Dermis microvascular lymphatic vessel endothelial cell (primary cell): ENCODE measurements around the gene UCK1. TPM values are rescaled to one million over a fixed set of nuclear protein-coding genes. Genes with fewer than 3 reads are reported as not detected.
"Not testable (repeated sequence)": the region's sequence is repeated elsewhere in the genome, so short reads cannot be mapped to it uniquely, and the experiment has no call there.

Experiments
- DNase-seq, 2 donors: peaks; one replicate each; pipeline versions ENCODE4 v3.0.0 to v3.0.0-alpha.2; 2010; ENCODE audit warnings: low read depth in 2 of 2
- total RNA-seq: library from RNA; depleted of rRNA; stranded (reverse); fragments of >200 nt; gene quantifications from 2 replicates; pipeline ENCODE4 v1.2.1, GENCODE V29; 2014

UCK1 gene
- total RNA-seq, 1 donor from 2014 or later: 14.0 TPM

GRCh38 chr9:131523451-131524435, 7.3 kb downstream of the UCK1 start:
- DNase-seq: no peak

- DNase-seq: no peak
These were observed 8.0 kb downstream of the UCK1 start for GRCh38 chr9:131523086-131523388.

DNA sequence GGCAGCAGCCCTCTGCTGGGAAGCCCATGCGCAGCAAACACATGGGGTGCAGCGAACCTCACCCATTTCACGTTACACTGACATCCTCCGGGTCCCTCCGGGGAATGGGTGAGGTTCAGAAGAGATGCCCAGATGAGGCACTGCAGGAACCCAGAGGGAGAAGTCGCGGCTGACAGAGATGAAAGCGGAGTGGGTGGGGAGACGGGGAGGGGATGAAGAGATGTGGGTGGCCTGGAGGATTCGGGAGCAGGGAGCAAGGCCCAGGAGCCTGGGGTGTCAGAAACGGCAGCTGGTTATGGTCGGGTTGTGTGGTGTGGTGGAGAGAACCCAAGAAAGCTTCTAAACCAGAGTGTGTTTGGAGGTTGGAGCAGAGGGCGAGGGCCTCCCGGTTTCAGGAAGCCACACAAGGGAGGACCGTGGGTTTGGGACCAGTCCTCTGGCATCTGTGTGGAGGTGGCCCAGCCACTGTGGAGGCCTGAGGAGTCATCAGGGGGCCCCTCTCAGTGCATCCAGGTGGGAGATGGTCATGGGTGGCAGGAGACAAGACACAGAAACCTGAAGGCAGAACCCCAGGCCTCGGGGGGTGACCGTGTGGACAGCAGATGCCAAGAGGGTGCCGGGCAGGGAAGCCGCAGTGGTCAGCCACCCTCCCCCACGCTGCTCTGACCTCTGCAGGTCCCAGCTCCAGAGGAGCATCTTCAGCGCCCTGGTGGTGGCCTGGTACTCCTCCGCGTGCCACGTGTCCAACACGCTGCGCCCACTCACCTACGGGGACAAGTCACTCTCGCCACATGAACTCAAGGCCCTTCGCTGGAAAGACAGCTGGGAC, 8.6 kb downstream of the UCK1 start:
- no peak for DNase-seq

GRCh38 chr9:131521822-131522221, 9.2 kb downstream of the UCK1 start:
- no peak for DNase-seq

DNA sequence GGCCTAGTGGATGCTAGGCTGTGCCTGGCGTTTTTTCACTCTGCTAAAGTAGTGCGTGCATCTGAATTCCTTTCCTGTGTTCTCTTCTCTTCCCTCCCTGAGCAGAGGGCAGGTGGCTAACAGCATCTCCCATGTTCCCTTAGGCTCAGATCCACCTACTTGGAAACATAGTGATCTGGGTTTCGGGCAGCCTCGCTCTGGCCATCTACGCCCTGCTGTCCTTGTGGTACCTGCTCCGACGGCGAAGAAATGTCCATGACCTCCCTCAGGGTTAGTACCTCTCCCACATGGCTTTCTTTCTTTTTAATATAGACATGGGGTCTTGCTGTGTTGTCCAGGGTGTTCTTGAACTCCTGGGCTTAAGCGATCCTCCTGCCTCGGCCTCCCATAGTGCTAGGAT, 9.9 kb downstream of the UCK1 start:
- no peak for DNase-seq

DNA sequence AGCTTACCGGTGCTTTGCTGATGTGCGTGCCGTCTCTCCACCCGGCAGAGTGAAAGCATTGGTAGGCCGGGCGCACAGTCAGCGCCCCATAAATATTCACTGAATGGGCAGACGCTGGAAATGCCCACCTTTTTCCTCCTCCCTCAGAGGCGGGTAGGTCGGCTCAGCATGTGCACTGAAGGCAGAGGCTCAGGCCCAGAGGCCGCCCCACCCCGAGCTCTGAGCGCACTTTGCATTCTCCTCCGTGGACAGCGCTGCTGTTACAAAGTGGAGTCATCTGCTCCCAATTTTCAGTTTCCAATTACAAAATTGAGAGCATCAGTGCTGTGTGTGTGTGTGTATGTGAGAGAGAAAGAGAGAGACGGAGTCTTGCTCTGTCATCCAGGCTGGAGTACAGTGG, 10.6 kb downstream of the UCK1 start:
- DNase-seq: no peak

DNA sequence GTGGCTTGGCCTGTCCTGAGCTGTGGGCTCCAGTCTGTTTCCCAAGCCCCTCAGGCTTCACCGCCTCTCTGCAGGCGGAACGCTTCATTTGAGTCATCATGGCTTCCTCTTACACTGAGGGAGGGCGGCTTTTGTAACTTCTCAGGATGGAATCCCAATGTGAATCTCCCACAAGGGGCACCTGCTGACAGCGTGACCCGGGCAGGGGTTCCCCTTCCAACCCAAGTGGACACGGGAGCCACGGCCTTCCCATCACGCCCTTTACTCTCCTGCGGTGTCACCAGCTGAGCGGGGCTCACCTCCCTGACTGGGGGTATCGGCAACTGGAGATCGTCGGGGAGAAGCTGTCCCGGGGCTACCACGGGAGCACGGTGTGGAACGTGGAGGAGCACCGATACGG, 12.5 kb downstream of the UCK1 start:
- DNase-seq: no peak

GRCh38 chr9:131517761-131518190, 13.3 kb downstream of the UCK1 start:
- DNase-seq: no peak

GRCh38 chr9:131516930-131517329, 14.1 kb downstream of the UCK1 start:
- DNase-seq: no peak

DNA sequence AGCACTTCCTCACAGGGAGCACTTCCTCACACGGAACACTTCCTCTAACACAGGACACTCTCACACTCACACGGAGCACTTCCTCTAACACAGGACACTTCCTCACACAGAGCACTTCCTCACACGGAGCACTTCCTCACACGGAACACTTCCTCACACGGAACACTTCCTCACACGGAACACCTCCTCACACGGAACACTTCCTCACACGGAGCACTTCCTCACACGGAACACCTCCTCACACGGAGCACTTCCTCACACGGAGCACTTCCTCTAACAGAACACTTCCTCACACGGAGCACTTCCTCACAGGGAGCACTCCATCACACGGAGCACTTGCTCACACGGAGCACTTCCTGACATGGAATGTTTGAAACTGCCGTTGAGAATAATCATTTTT, 15.0 kb downstream of the UCK1 start:
- no peak for DNase-seq

- DNase-seq: not testable (repeated sequence)
These were observed 15.5 kb downstream of the UCK1 start for GRCh38 chr9:131515559-131516031.

GRCh38 chr9:131513177-131513576, 17.9 kb downstream of the UCK1 start:
- DNase-seq: no peak

GRCh38 chr9:131511880-131512279, 19.2 kb downstream of the UCK1 start:
- no peak for DNase-seq

- no peak for DNase-seq
These were observed 19.6 kb downstream of the UCK1 start for GRCh38 chr9:131511416-131511815.

DNA sequence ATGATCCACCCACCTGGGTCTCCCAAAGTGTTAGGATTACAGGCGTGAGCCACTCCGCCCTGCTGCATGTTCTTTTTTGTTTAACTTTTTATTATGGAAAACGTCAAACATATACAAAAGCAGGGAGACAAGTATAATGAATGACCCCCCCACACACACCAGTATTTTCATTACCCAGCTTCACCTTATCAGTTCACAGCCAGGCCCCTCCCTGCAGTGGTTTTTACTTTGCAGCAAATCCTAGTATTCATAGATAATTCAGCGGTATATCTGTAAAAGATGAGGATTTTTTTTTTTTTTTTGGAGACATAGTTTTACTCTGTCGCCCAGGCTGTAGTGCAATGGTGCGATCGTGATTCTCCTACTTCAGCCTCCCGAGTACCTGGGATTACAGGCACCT, 26.1 kb downstream of the UCK1 start:
- DNase-seq: no peak

DNA sequence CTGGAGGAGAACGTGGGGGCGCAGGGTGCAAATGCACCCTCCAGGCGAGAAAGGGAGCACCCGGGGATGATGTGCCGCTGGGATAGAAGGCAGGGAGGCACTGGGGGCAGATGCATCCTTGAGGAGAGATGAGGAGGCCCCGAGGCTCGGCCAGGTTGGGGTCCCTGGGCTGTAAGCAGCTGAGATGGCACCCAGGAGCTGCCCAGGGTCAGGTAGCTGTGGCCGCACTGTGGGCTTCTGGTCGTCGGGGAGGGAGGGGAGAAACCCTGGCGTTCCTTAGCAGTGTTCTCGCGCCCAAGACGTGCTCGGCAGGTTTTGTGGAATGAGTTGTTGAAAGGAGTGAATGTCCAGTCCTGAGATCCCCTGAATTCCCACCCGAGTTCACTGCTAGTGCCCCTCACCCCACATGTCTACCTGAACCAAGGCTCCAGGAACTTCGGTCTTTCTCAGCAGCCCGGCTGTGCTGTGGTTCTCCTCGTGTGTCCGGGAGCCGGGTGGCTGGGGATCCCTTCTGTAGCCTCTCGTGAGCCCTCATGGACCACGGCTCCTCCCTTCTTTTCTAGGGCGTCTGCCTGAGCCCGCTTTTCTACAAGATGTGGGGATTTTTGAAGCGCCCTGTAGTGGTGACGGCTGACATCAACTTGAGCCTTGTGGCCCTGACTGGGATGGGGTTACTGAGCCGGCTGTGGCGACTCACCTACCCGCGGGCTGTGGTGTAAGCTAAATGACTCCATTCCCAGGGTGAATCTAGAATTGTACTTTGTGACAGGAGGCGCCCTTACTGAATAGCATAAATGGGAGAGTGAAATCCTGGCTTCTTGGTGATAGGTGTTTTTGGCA, 27.2 kb downstream of the UCK1 start:
- DNase-seq: peak in 1 of 2 donors; percentile 24

- peak; percentile 61 to 82 for DNase-seq
These were observed 28.1 kb downstream of the UCK1 start, which contains the start of gene POMT1 for GRCh38 chr9:131502781-131503625. Gene POMT1, plus strand, starts transcription at chr9:131502918. Its CDS starts 1,301 bp downstream, at chr9:131504219.

- no peak for DNase-seq
These were observed 30.0 kb downstream of the UCK1 start for GRCh38 chr9:131500939-131501541.

GRCh38 chr9:131500377-131500776, 30.7 kb downstream of the UCK1 start:
- no peak for DNase-seq

DNA sequence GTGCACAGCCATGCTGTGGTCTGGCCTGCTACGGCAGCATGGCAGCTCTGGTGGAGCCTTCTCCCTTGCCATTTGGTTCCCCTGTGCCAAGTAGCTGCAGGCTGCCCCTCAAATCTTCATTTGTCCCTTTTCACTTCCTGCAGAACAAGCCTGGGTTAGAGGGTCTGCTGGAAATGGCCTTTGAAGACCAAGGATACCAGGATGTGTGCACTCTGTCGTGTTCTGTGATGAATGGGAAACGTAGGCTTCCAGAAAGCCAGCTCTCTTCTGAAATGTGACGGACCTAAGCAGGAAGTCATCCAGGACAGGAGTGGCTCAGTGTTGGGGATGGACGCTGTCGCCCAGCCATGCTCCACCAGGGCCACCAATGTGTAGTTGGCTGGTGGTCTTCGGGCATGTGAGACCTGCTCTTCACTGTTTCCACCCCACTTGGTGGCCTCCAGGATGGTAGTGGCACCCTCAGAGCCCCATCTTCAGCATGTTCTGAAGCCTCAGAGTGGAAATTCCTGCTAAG, 31.8 kb downstream of the UCK1 start:
- no peak for DNase-seq
